ENCODE results near the gene GIGYF2.

The GIGYF2 gene

GRCh38 chr2:232860593-232861241 is 163.6 kb downstream of the GIGYF2 start:
- no peak for DNase-seq (ENCODE audit: low spot score)
- no peak for TF ChIP-seq CTCF (IDR thresholded peaks at IDR 0.05; ENCODE audit: extremely low read depth, missing control alignments)

- DNase-seq (ENCODE audit: low spot score) = no peak
- no peak for TF ChIP-seq CTCF (IDR thresholded peaks at IDR 0.05; ENCODE audit: extremely low read depth, missing control alignments)
These were observed 164.2 kb downstream of the GIGYF2 start for GRCh38 chr2:232861353-232861752.

GRCh38 chr2:232863996-232864395 is 166.9 kb downstream of the GIGYF2 start:
- DNase-seq (ENCODE audit: low spot score) = no peak
- no peak for TF ChIP-seq CTCF (IDR thresholded peaks at IDR 0.05; ENCODE audit: extremely low read depth, missing control alignments)

GRCh38 chr2:232865165-232865564 is 168.0 kb downstream of the GIGYF2 start:
- no peak for DNase-seq (ENCODE audit: low spot score)
- no peak for TF ChIP-seq CTCF (IDR thresholded peaks at IDR 0.05; ENCODE audit: extremely low read depth, missing control alignments)

GRCh38 chr2:232866104-232866503 is 169.0 kb downstream of the GIGYF2 start:
- no peak for TF ChIP-seq CTCF (IDR thresholded peaks at IDR 0.05; ENCODE audit: extremely low read depth, missing control alignments)
- no peak for DNase-seq (ENCODE audit: low spot score)

- no peak for TF ChIP-seq CTCF (IDR thresholded peaks at IDR 0.05; ENCODE audit: extremely low read depth, missing control alignments)
These were observed 172.2 kb downstream of the GIGYF2 start for GRCh38 chr2:232869138-232870017.

GRCh38 chr2:232870018-232870765 is 173.1 kb downstream of the GIGYF2 start, which contains the start of gene SNORC:
SNORC (plus strand) TSS chr2:232870264; CDS start chr2:232870342, 78 bp downstream.
- no peak for DNase-seq (ENCODE audit: low spot score)
- no peak for TF ChIP-seq CTCF (IDR thresholded peaks at IDR 0.05; ENCODE audit: extremely low read depth, missing control alignments)

More at GRCh38 chr2:232869138-232870017, 172.2 kb downstream of the GIGYF2 start:
- no peak for DNase-seq (ENCODE audit: low spot score)
